Activated gamma-delta T cell treated with anti-CD3 and anti-CD28 coated beads, Interleukin-2, amount 50 U/mL, for 16 hours (primary cell): ENCODE data around the gene FMO4.
"Not testable (repeated sequence)": the region's sequence is repeated elsewhere in the genome, so short reads cannot be mapped to it uniquely, and the experiment has no call there.

Source experiments
- DNase-seq: peaks from one replicate; pipeline ENCODE4 v3.0.0-alpha.2; 2020; ENCODE audit warnings: low read depth

FMO4 gene

DNA sequence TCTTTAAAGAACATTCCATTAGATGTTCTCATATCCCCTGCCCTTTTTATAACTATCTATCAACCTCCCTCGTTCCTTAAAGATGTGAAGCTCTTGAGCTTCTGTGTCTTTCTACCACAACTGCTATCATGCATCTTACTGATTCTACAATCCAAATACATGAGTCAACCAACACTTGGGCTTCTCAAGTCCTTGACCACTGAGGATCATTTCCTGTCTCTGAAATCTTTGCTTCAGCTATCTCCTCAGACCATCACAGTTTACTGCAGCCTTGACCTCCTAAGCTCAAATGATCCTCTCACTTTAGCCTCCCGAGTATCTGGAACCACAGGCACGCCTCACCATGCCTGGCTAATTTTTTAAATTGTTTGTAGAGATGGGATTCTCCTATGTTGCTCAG is 75.2 kb downstream of the FMO4 start:
- no peak for DNase-seq

DNA sequence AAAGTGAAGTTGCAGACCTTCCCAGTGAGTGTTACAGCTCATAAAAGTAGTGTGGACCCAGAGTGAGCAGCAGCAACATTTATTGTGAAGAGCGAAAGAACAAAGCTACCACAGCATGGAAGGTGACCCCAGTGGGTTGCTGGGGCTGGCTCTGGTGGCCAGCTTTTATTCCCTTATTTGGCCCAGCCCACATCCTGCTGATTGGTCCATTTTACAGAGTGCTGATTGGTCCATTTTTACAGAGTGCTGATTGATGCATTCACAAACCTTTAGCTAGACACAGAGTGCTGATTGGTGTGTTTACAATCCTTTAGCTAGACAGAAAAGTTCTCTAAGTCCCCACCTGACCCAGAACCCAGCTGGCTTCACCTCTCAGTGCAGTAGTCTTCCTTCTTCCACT is 76.8 kb downstream of the FMO4 start:
- DNase-seq = not testable (repeated sequence)
